COR-L47 (cell line): ENCODE data around the gene ZNF503.

Source experiments
- DNase-seq: peaks from one replicate; lab custom pipeline; 2025; lab: John Stamatoyannopoulos, UW

The ZNF503 gene

GRCh38 chr10:75406462-75407223 is 5.1 kb upstream of the ZNF503 start:
- no peak for DNase-seq

GRCh38 chr10:75405598-75406461 is 4.3 kb upstream of the ZNF503 start:
- no peak for DNase-seq

- peak; percentile 17 for DNase-seq
Measured at GRCh38 chr10:75404815-75405597, 3.4 kb upstream of the ZNF503 start.

GRCh38 chr10:75403939-75404814 is 2.6 kb upstream of the ZNF503 start:
- DNase-seq: peak; percentile 43

GRCh38 chr10:75403144-75403938 is 1.8 kb upstream of the ZNF503 start:
- peak; percentile 44 for DNase-seq

- peak; percentile 53 for DNase-seq
Measured at GRCh38 chr10:75402486-75403143, 1.1 kb upstream of the ZNF503 start.

GRCh38 chr10:75400771-75401568 is 594 bp downstream of the ZNF503 start:
- DNase-seq: peak; percentile 39

- peak; percentile 24 for DNase-seq
Measured at GRCh38 chr10:75400163-75400770, 1.3 kb downstream of the ZNF503 start.

GRCh38 chr10:75399461-75400162 is 2.0 kb downstream of the ZNF503 start:
- peak; percentile 42 for DNase-seq

- DNase-seq: no peak
Measured at GRCh38 chr10:75398692-75399460, 2.7 kb downstream of the ZNF503 start.

- DNase-seq: no peak
Measured at GRCh38 chr10:75398200-75398691, 3.3 kb downstream of the ZNF503 start.

GRCh38 chr10:75397496-75398199 is 3.9 kb downstream of the ZNF503 start:
- DNase-seq: no peak

- no peak for DNase-seq
Measured at GRCh38 chr10:75396631-75397495, 4.7 kb downstream of the ZNF503 start.

- no peak for DNase-seq
Measured at GRCh38 chr10:75395932-75396630, 5.5 kb downstream of the ZNF503 start.
